GM12878 (cell line): Measurements from ENCODE around the gene ZNF418.

Experiments
- BMI1 ChIP-seq: fragments of 450-650 bp; IDR thresholded peaks from 2 replicates; pipeline ENCODE4 v1.6.1; 2016; ENCODE audit warnings: mild to moderate bottlenecking, moderate library complexity, borderline replicate concordance
- CBFB ChIP-seq: IDR thresholded peaks from 2 replicates; pipeline ENCODE4 v1.6.1; 2016; ENCODE audit warnings: antibody characterized with exemption, low read depth
- CEBPZ ChIP-seq: fragments of 150-350 bp; IDR thresholded peaks from 2 replicates; pipeline ENCODE4 v1.6.1; 2016; ENCODE audit warnings: low read depth, low read length
- CHD2 ChIP-seq: IDR thresholded peaks from 2 replicates; pipeline ENCODE4 v1.6.1; 2011; ENCODE audit warnings: low read depth, low read length, improper control_type of control experiment, borderline replicate concordance
- EZH2 ChIP-seq: IDR thresholded peaks from 2 replicates; pipeline ENCODE4 v1.6.1; 2012; ENCODE audit warnings: low read depth, mild to moderate bottlenecking, control low read depth, inconsistent platforms, low read length, borderline replicate concordance; ENCODE audit not compliant: control insufficient read depth
- HDAC2 ChIP-seq: fragments of 200-600 bp; sonication (generic); IDR thresholded peaks from 2 replicates; pipeline ENCODE4 v1.6.1; 2017
- IRF4 ChIP-seq: IDR thresholded peaks from 2 replicates; pipeline ENCODE4 v1.6.1; 2011; ENCODE audit warnings: low read depth, low read length
- MYC ChIP-seq: IDR thresholded peaks from 2 replicates; pipeline ENCODE4 v1.6.1; 2011; ENCODE audit warnings: mild to moderate bottlenecking, low read length, moderate library complexity, inconsistent platforms; ENCODE audit not compliant: insufficient read depth, insufficient replicate concordance, insufficient read length, severe bottlenecking
- NFYB ChIP-seq: IDR thresholded peaks from 2 replicates; pipeline ENCODE4 v1.6.1; 2011; ENCODE audit warnings: low read depth, mild to moderate bottlenecking, low read length, improper control_type of control experiment, moderate library complexity; ENCODE audit not compliant: insufficient read depth
- NR2C2 ChIP-seq: IDR thresholded peaks from 2 replicates; pipeline ENCODE4 v1.6.1; 2011; ENCODE audit warnings: borderline replicate concordance, low read depth; ENCODE audit not compliant: control insufficient read depth, insufficient read length
- SUPT20H ChIP-seq: IDR thresholded peaks from 2 replicates; pipeline ENCODE4 v1.6.1; 2011; ENCODE audit warnings: low read depth, mild to moderate bottlenecking, low read length, moderate library complexity, borderline replicate concordance; ENCODE audit not compliant: control insufficient read depth
- TCF12 ChIP-seq: IDR thresholded peaks from 2 replicates; pipeline ENCODE4 v1.6.1; 2011; ENCODE audit warnings: low read depth, mild to moderate bottlenecking, low read length
- TF ChIP-seq, protein P1 (sequence below), 3 experiments: IDR thresholded peaks in 2 of 3; conservative IDR thresholded peaks in 1 of 3; 2 replicates each; pipeline ENCODE4 v1.5.1; 2011; ENCODE audit warnings: low read depth in 3 of 3, low read length in 3 of 3, mild to moderate bottlenecking in 3 of 3, control low read depth in 2 of 3, moderate library complexity in 2 of 3, inconsistent platforms in 1 of 3, mixed read lengths in 1 of 3; ENCODE audit not compliant: control insufficient read depth in 2 of 3, insufficient read depth in 1 of 3; ENCODE audit errors: extremely low read depth in 1 of 3
- TF ChIP-seq, protein P2 (sequence below): IDR thresholded peaks from 2 replicates; pipeline ENCODE4 v1.6.1; 2012; ENCODE audit warnings: low read depth, low read length, improper control_type of control experiment

DNA sequence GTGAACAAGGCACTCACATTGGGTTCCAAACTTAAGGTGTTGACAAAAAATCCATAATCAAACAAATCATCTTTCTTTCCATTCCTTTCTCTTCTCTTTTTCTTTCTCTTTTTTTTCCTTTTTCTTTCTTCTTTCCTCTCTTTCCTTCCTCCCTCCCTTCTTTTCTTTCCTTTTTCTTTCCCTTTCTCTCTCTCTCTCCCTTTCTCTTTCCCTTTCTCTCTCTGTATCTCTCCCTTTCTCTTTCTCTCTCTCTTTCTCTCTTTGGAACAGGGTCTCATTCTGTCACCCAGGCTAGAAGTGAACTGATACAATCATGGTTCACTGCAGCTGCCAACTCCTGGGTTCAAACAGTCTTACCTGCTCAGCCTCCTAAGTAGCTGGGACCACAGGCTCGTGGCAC, 26.6 kb upstream of the ZNF418 start:
- TF ChIP-seq CHD2, result no peak
- no peak for TF ChIP-seq EZH2
- TF ChIP-seq, protein P1, sequence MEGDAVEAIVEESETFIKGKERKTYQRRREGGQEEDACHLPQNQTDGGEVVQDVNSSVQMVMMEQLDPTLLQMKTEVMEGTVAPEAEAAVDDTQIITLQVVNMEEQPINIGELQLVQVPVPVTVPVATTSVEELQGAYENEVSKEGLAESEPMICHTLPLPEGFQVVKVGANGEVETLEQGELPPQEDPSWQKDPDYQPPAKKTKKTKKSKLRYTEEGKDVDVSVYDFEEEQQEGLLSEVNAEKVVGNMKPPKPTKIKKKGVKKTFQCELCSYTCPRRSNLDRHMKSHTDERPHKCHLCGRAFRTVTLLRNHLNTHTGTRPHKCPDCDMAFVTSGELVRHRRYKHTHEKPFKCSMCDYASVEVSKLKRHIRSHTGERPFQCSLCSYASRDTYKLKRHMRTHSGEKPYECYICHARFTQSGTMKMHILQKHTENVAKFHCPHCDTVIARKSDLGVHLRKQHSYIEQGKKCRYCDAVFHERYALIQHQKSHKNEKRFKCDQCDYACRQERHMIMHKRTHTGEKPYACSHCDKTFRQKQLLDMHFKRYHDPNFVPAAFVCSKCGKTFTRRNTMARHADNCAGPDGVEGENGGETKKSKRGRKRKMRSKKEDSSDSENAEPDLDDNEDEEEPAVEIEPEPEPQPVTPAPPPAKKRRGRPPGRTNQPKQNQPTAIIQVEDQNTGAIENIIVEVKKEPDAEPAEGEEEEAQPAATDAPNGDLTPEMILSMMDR (IDR thresholded peaks at IDR 0.05 in 2 of 3, conservative IDR thresholded peaks at IDR 0.05 in 1 of 3; ENCODE audit: control insufficient read depth in 2 of 3, extremely low read depth in 1 of 3, insufficient read depth in 1 of 3, low read depth in 3 of 3, low read length in 3 of 3), result no peak
- TF ChIP-seq SUPT20H, result no peak
- TF ChIP-seq HDAC2, result no peak
- no peak for TF ChIP-seq NR2C2
- TF ChIP-seq MYC, result no peak
- TF ChIP-seq BMI1, result no peak
- no peak for TF ChIP-seq NFYB
- TF ChIP-seq, protein P2, sequence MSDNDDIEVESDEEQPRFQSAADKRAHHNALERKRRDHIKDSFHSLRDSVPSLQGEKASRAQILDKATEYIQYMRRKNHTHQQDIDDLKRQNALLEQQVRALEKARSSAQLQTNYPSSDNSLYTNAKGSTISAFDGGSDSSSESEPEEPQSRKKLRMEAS, result no peak
- TF ChIP-seq TCF12, result no peak
- TF ChIP-seq CEBPZ, result no peak
- TF ChIP-seq IRF4, result no peak
- no peak for TF ChIP-seq CBFB
